GM21737 (cell line): Measurements from ENCODE around the gene FAM174B.

Experiments used
- ATAC-seq: cut with Tn5 transposase; IDR thresholded peaks from one replicate; pipeline ENCODE4 v1.9.1; 2021; ENCODE audit warnings: mild to moderate bottlenecking, moderate library complexity; ENCODE audit not compliant: unreplicated experiment

The FAM174B gene

DNA sequence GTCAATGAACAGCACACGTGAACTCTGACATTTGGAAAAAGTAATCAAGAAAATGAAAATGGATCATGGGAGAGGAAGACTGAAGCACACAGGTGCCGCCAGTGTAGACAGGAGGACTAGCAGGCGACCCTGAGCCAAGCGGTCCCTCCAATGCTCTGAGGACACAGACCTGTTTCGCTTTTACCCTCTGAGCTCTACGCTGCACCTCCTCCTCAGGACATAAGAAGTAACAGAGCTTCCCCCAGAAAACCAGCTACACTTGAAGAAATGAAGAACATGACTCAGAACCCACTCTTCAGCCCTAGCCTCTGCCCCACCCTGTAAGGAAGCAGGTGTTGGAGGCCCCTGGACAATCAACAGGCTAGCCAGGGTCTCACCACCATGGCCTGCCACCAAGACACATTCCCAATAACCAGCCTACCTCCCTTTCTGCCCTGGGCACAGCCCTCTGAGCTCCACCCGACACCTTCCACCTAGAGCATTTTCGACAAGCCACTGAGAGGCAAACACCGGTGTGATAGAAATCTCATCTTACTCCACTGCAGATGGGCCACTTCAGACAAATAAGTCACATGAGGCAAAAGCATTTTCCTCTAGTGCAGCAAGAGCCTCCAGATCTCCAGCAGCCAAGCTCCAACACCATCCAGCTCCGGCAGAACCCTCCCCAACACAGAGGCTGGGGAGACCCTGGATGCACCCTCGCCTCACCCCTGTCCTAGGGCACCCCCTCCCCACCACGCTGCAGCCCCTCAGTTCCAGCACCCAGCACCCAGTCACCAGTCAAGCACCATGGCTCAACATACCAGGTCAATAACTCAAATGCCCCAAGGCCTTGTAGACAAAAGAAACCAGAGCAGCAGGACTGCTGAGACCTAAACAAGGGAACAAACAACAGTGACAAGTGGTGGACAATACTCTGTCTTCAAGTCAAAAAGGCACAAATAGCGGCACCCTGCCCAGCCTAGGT, 11.4 kb downstream of the FAM174B start:
- ATAC-seq = no peak

DNA sequence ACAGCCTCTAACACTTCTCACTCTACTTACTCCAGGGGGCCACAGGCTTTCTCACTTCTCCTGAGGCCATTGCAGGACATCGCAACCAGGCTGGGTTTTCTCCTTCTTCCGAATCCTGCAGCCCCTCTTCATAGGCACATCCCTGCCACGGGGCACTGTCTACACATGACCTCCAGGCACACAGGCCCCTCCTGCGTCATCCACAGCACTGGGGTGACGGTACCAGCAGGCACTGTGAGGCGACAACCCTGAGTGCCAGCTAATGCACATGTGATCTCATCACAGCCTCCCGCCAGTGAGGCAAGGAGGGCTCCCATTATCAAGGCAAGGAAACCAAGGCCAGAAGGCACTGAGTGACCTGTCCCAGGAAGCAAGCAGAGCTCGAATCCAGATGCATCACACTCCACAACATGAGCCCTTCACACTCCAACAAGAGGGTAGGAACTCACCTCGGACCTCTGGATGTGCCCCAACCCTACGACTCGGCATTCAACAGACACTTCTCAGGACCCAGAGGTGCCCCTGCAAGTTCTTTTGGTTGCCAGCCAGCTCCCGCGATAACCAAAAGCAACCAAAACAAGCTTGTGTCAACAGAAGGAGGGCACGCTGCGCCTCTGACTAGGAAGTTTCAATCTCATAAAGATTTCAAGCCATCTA, 16.7 kb downstream of the FAM174B start:
- ATAC-seq = no peak

DNA sequence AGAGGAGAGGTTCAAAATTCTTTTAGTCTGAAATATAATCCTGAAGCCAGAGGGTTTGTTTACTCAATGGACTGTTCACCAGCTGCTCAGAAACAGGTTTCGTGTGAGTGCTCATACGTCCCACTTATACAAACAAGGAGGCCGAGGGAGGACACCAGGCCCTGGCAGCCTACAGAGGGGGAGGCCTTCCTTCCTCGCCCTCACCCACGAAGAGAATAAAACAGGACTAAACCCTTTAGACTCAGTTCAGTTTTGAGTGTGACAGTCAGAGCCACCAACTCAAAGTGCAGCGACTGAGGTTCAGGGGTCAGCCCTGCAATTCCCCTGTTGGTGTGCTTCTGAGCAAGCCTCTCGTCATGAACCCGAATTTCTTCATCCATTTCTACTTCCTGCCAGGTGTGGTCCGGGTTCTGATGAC, 17.3 kb downstream of the FAM174B start:
- no peak for ATAC-seq

DNA sequence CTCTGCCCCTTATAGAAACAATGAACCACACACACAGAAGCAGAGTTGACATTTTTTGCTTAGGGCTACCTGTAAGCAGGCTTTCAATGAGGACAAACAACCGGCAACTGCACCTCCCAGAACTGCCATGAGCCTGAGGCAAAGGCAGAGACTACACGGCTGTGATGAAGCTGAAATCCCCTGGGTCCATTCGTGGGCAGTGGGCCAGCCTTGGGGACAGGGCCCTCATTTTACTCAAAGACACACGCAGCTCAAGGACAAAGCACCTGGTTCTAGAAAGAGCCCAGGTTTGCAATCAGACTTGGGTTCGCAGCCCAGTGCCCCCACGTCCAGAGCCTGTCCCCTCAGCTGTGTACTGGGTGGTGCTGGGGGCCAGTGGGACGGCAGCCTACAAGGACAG, 17.9 kb downstream of the FAM174B start:
- ATAC-seq = no peak

DNA sequence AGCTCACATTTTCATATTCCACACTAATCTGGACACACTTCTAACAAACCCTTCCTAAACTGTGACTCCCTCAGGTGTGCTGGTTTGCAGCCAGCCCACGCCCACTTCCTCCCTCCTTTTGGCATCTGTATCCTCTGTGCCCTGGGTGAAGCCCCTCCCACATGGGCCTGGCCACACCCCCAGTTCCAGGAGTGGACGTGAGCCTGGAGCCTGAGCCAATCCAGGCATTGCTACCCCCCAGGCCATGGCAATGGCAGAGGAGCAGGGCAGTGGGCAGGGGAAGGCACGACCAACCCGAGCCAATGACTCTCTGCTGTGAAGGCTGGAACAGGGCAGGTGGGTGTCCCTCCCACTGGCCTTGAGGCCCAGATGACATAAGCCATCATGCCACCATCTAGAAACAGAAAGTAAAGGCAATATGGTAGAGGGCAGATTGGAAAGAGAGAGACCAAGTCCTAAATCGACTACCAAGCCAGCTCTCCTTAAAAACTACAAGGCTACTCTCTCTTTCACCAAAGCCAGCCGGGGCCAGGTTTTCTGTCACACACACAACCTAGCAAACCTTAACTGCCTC, 18.6 kb downstream of the FAM174B start:
- no peak for ATAC-seq

DNA sequence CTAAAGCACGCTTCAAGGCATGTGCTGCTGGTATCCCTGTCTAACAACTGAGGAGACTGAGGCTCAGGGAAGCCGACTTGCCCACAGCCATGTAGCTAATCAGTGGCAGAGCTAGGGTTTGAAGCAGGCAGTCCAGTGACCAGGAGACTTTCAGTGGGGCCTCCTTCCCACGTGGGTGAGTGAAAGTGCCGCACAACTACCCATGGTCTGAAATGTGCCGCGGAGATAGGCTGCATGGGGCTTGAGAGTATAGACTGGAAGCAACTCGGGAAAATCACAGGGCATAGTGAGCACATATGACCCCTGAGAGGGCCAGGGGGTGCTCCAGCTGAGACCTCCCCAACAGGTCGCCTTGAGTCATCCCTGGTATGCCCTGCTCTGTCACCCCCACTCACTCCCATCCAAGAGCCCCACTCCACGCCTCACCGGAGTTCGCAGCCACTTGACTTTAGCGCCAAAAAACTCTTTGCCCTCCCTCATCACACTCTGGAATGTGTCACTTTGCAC, 19.1 kb downstream of the FAM174B start:
- no peak for ATAC-seq

DNA sequence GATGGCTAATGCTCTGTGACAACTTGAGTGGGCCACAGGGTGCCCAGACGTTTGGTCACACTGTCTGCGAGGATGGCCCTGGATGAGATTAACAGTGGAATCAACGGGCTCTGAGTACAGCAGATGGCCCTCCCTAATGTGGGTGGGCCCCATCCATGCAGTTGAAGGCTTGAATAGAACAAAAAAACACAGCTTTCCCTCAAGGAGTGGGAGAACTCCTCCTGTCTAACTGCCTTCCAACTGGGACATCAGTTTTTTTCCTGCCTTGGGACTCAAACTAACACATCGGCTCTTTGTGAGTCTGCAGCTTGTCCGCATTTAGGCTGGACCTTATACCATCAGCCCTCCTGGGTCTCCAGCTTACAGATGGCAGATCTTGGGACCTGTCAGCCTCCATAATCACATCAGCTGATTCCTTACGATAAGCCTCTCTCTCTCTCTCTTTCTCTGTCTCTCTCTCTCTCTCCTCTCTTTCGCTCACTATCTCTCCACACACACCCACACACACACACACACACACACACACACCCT, 20.8 kb downstream of the FAM174B start:
- no peak for ATAC-seq

DNA sequence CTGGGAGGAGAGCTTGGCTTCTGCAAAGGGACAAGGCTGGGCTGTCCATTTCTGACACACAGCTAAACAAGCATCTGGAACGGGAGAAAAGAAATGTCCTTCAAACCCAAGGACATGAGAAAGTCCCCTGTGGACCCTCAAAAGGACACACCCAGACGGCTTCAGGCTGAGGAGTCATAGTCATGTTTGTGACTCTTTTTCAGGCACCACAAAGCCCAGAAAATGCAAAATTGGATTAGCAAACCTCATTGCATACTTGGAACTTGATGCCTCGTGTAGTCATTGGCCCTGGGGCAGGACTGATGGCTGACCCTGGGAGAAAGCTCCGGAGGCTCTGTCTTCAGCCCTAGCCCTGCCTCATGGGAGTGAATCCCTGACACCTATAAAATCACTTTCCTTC, 21.5 kb downstream of the FAM174B start:
- ATAC-seq = no peak

DNA sequence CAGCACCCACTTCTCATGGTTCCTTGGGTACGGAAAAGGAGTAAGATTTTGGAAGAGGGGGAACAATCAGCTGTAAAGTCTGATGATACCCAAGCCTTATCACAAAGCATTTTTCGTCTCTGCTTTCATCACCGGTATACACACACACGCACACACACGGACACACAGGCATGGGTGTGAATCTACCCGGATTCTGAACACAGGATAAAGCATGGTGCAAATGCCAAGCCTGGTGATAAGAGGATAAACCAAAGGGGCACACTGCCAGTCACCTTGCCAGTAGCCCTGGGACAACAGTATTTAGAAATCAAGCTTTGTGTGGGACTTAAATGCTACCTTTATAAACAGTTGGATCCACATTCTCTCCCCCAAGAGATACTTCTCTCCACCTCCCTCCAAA, 22.2 kb downstream of the FAM174B start:
- ATAC-seq = no peak

DNA sequence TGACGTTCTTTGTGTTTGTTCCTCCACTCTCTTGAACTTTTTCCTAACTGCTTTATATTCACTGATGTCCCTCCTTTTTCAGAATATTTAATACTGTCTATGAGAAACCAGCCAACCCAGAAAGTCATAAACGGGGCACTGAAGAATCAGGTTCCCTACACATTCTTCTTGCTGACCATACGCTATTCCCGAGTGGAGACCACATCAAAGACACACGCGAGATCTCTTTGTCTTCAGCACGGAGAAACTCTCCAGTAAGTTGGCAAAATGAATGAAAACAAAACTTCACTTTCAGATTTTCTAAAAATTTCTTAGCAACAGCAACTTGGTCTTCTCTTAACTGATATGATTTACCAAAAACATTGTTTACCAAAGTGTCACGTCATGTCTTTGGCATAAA, 22.6 kb downstream of the FAM174B start:
- no peak for ATAC-seq

DNA sequence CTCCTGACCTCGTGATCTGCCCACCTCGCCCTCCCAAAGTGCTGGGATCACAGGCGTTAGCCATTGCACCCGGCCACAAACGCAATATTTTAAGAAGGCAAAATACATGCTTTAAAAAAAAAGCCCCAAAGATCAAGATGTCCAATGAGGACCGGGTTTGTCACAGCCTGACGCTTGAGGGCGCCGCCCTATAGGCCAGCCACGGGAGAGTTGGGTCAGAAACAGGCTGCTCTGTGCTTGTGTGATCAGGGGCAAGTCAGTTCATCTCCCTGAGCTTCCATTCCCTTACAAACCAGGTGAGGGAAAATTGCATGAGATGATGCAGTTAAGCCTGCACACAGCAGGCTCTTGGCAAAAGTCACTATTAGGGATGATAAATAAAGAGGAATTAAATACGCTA, 23.9 kb downstream of the FAM174B start:
- ATAC-seq = no peak

DNA sequence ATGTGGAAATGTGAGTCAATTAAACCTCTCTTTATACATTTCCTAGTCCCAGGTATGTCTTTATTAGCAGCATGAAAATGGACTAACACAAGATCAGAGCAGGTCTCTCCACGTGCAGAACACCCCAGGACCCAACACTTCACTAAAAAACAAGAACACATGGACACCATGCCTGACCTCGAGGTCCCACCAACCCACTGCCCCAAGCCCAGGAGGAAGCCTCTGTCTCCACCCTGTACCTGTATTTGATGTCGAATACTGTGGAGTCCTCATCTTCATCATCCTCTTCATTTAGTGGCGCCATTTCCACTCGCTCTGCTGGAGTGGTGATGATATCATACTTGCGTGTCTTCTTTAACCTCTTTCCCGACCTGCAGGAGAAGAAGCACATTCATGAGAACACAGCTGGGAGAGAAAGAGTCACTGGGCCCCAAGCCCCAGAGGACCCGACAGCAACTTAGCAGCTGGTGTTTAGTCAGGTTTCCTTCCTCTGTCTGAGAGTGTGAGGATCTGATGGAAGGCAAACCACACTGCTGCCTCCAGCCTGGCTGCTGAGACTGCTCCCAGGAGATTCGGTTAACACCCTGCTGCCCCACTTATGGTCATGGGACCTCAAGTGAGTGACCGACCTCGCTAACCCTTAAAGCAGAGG, 25.5 kb downstream of the FAM174B start:
- ATAC-seq = no peak

DNA sequence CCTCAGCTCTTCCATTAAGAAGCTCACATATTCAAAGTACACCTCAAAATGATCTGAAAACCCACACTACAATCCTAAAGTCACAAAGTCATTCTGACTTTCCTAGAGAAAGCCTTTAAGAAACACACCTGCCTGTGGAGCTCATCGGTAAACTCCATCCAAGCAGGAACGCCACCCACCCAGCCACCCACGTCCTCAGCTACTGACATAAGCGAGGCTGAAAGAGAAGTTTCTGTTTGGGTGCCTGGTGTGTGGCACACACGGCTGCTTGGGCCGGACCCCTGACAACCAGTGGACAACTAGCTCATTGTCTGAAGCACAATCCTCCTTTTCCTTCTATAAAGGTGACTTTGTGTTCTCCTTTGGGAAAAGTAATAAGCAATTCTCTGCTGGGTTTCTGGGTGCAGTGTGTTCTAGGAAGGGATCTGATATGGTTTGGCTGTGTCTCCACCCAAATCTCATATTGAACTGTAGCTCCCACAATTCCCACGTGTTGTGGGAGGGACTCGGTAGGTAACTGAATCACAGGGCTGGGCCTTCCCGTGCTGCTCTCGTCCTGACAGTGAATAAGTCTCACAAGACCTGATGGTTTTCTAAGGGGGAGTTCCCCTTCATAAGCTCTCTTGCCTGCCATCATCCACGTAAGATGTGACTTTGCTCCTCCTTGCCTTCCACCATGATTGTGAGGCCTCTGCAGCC, 26.1 kb downstream of the FAM174B start:
- ATAC-seq = no peak

DNA sequence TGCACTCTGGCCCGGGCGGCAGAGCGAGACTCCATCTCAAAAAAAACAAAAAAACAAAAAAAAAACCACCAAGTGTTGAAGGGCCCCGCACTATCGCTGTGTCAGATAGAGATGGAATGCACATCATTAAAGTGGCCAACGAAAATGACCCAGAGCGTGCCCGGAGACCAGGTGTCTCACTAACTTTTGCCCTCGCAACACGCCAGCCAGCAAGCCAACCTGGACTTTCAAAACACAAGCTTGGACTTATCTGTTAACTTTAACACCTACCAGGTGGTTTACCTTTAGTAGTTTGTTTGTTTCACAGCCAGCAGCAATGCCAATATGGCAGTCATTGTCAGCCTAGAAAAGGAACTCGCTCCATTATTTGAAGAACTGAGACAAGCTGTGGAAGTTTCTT, 28.6 kb downstream of the FAM174B start:
- no peak for ATAC-seq

DNA sequence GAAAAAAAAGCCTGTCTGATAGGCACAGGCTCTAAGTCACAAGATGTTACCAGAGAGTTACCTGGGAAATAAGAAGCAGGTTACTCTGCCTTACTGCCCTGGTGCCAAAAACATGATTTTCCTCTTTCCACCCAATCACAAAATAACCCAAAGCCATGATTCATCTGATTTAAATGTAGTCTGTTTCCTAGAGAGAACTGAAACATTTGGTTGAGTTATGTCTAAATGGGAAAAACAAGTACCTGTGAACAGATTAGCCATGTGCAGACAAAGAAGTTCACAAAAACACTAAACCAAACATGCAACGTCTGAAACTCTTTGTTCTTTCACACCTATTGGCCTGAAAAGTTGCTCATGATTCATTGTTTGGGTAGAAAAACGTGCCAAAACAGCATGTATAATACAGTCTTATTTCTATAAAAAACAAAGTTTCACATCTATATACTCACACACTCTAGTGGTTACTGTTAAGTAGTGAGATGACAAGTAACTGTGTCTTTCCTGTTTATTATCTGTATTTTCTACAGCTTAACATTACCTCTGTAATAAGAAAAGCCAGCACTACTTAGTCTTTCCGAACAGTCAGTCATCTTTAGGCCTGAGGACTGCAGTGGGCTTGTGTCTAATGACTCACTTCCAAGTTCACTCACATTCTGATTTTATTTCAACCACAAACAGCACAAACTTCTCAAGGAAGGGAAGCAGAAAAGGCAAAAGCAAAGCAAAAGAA, 30.2 kb downstream of the FAM174B start:
- peak; percentile 55 for ATAC-seq

DNA sequence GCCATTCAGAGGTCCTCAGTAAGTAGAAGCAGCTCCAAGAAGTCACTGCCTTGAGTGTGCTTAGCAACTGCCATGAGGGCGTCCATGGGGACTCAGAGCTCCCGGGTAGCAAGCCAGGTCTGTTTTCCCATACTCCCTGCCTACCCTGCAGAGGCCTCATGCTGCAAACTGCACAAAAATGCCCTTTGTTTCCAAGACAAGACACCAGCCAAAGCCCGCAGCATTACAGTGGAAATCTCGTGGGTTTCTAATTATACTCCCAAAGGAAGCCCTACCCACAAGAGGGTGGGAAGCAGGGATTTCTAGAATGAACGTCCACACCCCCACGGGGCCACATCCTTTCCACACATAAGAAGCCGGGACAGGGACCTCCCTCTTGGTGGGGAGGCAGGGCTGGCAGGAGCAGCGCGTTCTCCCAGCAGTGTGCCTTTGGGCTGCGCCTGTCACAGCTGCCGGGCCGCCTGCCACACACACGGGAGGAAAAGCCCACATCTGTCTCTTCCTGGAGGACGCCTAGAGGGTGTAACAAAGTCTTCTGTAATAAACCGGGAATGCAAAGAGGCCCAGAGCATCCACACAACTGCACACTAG, 31.1 kb downstream of the FAM174B start:
- ATAC-seq = no peak

DNA sequence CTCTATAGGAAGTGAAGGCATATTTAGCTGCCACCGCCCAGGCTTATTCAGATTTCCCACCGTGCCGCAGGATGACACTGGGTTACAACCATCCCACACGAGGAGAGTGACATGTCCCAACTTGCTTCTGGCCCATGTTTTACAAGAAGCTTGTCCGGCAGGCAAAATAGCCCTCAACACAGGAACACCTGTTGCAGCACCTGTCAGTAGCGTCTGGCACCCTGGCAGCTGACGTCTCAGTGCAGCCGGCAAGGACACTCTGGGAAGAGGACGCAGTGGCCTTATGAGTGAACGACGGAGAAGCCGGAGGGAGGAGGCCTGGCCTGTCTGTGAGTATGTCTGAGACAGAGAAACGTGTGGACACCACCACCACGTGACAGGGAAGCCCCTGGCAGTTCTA, 32.1 kb downstream of the FAM174B start:
- ATAC-seq = no peak

DNA sequence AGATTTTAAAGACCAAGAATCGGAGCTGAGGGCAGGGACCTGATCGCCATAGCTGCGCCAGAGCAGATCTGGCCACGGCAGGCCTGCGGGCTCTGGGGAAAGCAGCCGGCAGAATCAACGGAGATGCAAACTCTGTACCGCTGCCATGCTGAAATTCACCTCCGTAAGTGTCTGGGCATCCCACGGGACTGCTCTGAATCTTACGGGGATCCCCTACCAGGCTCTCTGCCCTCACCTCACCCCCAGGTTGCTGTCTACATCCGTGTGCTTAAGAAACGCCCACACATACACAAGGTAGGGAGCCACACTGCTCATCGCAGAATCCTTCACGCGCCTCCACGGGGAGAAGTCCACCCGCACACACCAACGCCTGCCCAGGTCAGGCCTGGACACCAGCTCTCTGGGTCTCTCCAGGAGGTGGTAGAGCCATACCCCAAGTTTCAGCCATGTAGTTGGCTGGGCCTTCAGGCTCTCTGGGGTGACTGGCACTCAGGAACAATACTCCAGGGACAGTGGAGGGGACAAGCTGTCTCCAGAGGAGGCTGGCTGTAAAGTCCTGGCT, 33.5 kb downstream of the FAM174B start:
- no peak for ATAC-seq

DNA sequence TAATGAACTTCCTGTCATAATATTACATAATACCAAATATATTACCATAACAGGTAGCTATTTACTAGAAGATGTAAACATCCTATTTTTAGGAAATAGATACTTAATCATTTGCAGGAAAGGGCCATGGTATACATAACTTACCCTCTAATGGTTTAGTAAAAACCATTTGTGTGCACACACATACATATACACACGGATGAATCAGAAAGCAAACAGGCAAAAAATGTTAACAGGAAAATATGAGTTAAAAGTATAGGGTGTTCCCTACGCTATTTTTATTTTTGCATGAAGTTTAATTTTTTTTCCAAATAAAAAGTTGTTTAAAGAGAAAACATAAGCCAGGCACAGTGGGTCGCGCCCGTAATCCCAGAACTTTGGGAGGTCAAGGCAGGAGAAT, 34.6 kb downstream of the FAM174B start:
- ATAC-seq = no peak
